GM23248 (cell line): ENCODE measurements around the gene ZDHHC14. TPM values are rescaled to one million over a fixed set of nuclear protein-coding genes. Genes with fewer than 3 reads are reported as not detected.

Experiments
- DNase-seq: peaks from one replicate; pipeline ENCODE4 v3.0.0-alpha.2; 2015
- H2AFZ ChIP-seq: fragments of 200-600 bp; sonication (generic); 2 replicates; pipeline ENCODE4 v1.6.1; 2016; ENCODE audit warnings: antibody characterized with exemption
- H3F3A ChIP-seq: fragments of 200-600 bp; sonication (generic); 2 replicates; pipeline ENCODE4 v1.6.1; 2016; ENCODE audit warnings: mild to moderate bottlenecking, antibody characterized with exemption, mixed run types; ENCODE audit not compliant: insufficient read depth
- H3K27ac ChIP-seq: fragments of 200-600 bp; sonication (generic); 2 replicates; pipeline ENCODE4 v1.5.1; 2016; ENCODE audit warnings: mild to moderate bottlenecking
- H3K27me3 ChIP-seq: fragments of 200-600 bp; sonication (generic); replicated peaks from 2 replicates; pipeline ENCODE4 v1.6.1; 2016; ENCODE audit warnings: mild to moderate bottlenecking; ENCODE audit not compliant: insufficient read depth
- H3K36me3 ChIP-seq: fragments of 200-600 bp; sonication (generic); 2 replicates; pipeline ENCODE4 v1.6.1; 2016; ENCODE audit warnings: low read depth, mild to moderate bottlenecking
- H3K4me1 ChIP-seq: fragments of 200-600 bp; sonication (generic); 2 replicates; pipeline ENCODE4 v1.6.1; 2016; ENCODE audit warnings: mild to moderate bottlenecking; ENCODE audit not compliant: insufficient read depth
- H3K4me2 ChIP-seq: fragments of 200-600 bp; sonication (generic); one replicate; pipeline ENCODE4 v1.6.1; 2016; ENCODE audit warnings: mild to moderate bottlenecking; ENCODE audit not compliant: unreplicated experiment
- H3K4me3 ChIP-seq: fragments of 200-600 bp; sonication (generic); 2 replicates; pipeline ENCODE4 v1.5.1; 2016; ENCODE audit warnings: mild to moderate bottlenecking
- H3K79me2 ChIP-seq: fragments of 200-600 bp; sonication (generic); 2 replicates; pipeline ENCODE4 v1.6.1; 2016; ENCODE audit warnings: mild to moderate bottlenecking; ENCODE audit not compliant: insufficient read depth
- H3K9ac ChIP-seq: fragments of 200-600 bp; sonication (generic); 2 replicates; pipeline ENCODE4 v1.6.1; 2016; ENCODE audit warnings: mild to moderate bottlenecking
- H3K9me2 ChIP-seq: fragments of 200-600 bp; sonication (generic); 2 replicates; pipeline ENCODE4 v1.6.1; 2016; ENCODE audit warnings: mixed run types, mild to moderate bottlenecking, moderate library complexity; ENCODE audit not compliant: insufficient read depth
- H3K9me3 ChIP-seq: fragments of 200-600 bp; sonication (generic); one replicate; pipeline ENCODE4 v1.6.1; 2017; ENCODE audit warnings: low read depth
- H4K20me1 ChIP-seq: fragments of 200-600 bp; sonication (generic); 2 replicates; pipeline ENCODE4 v1.6.0; 2016; ENCODE audit not compliant: insufficient read depth
- EZH2 ChIP-seq: fragments of 200-600 bp; sonication (generic); IDR thresholded peaks from 2 replicates; pipeline ENCODE4 v1.6.1; 2018; ENCODE audit warnings: antibody characterized with exemption, mild to moderate bottlenecking; ENCODE audit not compliant: insufficient read depth, poor library complexity, severe bottlenecking
- EZH2phosphoT487 ChIP-seq: fragments of 200-600 bp; sonication (generic); IDR thresholded peaks from 2 replicates; pipeline ENCODE4 v1.6.1; 2018; ENCODE audit warnings: antibody characterized with exemption, moderate library complexity, mild to moderate bottlenecking, low read depth; ENCODE audit not compliant: insufficient read depth
- WGBS, 2 experiments: methylation state at CpG; one replicate each; pipeline ENCODE4 v1.1.6; 2015 to 2017; ENCODE audit warnings: low lambda C conversion rate in 2 of 2, low coverage in 1 of 2; ENCODE audit errors: missing lambda C conversion rate in 2 of 2; 5-methylcytosine and 5-hydroxymethylcytosine counted together
- in situ Hi-C: fragments of 300-500 bp; cut with MboI; formaldehyde crosslinking; loops from 2 replicates; pipeline ENCODE4 v1.15.0; 2020
- polyA plus RNA-seq: library from polyadenylated mRNA; unstranded; fragments of >200 nt; fragmentation: Nextera tagmentation; extraction: Ambion mirVana; gene quantifications from 2 replicates; pipeline ENCODE4 v1.2.1, GENCODE V29; 2016
- total RNA-seq: library from RNA; depleted of rRNA; stranded (reverse); fragments of >200 nt; shearing (Covaris generic); gene quantifications from 2 replicates; pipeline ENCODE4 v1.2.3, GENCODE V29; 2014

ZDHHC14 gene
- total and polyA plus RNA-seq, 2 experiments from 2014 or later = 1.4 to 4.5 TPM

DNA sequence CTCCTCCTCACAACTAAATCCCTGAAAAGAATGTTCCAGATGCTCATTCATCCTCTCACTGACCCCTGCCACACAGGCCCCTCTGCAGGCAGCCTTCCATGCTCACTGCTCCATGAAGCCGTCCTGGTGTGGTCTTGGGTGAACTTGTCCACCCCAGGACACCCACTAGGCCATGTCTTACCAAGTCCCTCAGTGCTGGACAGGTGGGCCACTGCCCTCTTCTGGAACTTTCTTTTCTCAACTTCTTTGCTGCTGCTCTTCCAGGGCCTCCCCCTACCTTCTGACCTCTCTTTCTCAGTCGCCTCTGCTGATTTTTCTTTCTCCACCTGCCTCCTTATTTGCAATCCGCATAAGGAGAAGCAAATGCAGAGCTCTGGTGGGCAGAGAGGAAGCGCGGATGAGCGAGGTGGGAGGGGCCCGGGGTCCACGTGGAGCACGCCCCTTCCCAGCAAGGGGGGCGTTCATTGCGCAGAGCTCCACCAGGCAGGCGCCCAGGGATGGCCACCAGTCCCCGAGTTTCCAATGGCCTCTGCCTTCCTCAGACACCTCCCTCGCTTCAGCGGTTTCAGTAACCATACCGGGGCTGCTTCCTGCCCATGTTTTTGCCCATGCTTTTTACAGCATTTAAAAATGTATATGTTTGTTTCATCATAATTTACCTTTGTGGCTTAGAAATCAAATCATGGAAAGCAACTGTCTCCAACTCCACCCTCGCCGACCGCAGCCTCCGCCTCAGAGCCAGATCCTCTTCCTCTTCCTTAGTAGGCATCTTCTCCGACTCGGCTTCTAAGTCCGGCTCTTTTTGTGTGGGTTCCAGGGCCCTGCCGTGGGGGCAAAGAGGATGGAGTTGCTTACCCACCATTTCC, 129.6 kb downstream of the ZDHHC14 start:
- DNase-seq = no peak
- Histone ChIP-seq H3K79me2 (no peaks in the 10 kb centered on the region), H4K20me1 (no peaks in the 10 kb centered on the region), H3F3A (no peaks in the 10 kb centered on the region), H3K9me3 (no peaks in the 10 kb centered on the region), H3K27me3 (no peaks in the 10 kb centered on the region), H3K27ac (no peak overlapping the region), H3K4me3 (no peak overlapping the region), H3K9me2 (no peaks in the 10 kb centered on the region), H3K9ac (no peak overlapping the region), H3K4me2 (no peak overlapping the region), H3K4me1 (no peaks in the 10 kb centered on the region), H3K36me3 (no peaks in the 10 kb centered on the region), H2AFZ (no peak overlapping the region)
- 82 to 87% methylated on average over 23 to 24 of the region's 24 CpGs for WGBS, 2 experiments
- in situ Hi-C loops = no loop called here
- TF ChIP-seq EZH2 (no peak), EZH2phosphoT487 (no peak)

DNA sequence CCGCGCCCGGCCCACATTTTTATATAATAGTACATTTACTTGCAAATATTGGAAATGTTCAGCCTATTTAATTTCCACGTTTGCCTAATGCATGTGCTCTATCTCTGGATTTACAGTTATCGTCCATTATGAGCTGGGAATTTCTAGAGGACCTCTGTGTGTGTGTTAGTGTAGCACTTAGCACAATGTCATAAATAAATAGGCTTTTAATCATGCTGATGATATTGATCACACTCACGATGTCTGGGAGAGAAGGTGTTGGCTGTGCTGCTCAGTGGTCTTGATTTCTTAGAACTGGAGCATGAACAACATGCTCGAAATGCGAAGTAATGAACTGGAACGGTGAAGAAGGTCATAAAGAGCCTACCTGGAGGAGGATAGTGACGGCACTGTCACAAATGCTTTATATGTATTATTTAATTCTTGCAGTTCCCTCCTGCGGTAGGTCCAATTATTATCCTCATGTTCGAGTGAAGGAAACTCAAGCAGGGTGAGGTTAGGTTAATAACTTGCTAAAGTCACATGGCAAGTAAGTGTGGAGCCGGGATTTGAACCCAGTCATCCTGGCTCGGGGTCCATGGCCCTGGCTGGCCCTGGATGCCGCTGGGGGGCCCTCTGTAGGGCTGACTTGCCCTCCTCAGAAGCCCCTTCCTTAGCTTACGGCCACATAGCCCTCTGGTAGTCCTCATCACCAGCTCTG, 130.8 kb downstream of the ZDHHC14 start:
- WGBS, 2 experiments = 96 to 97% methylated on average over 16 of the region's 16 CpGs
- no peaks in the 10 kb centered on the region for H3K27me3 ChIP-seq

DNA sequence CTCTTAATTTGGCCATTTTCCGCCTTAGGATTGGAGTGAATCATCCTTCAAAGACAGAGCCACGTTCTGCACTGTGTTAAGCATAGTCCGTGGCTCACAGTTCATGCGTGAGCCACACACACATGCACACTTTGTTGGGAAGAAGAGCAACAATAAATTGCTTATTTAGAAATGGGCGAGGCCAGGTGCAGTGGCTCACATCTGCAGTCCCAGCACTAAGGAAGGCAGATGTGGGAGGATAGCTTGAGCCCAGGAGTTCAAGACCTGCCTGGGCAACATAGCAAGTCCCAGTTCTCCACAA, 131.3 kb downstream of the ZDHHC14 start:
- H3K4me3 ChIP-seq = no peak overlapping the region
- H3K36me3 ChIP-seq = no peaks in the 10 kb centered on the region
- 85 to 87% methylated on average over 5 of the region's 5 CpGs for WGBS, 2 experiments
- no peak overlapping the region for H3K9ac ChIP-seq
- no peaks in the 10 kb centered on the region for H4K20me1 ChIP-seq
- H2AFZ ChIP-seq = no peak overlapping the region
- no peak for DNase-seq
- no peaks in the 10 kb centered on the region for H3K4me1 ChIP-seq
- no peaks in the 10 kb centered on the region for H3F3A ChIP-seq
- no peaks in the 10 kb centered on the region for H3K79me2 ChIP-seq
- in situ Hi-C loops = no loop called here
- no peak overlapping the region for H3K4me2 ChIP-seq
- H3K9me3 ChIP-seq = no peaks in the 10 kb centered on the region
- TF ChIP-seq EZH2 (no peak), EZH2phosphoT487 (no peak)
- no peaks in the 10 kb centered on the region for H3K27me3 ChIP-seq
- H3K27ac ChIP-seq = no peak overlapping the region
- no peaks in the 10 kb centered on the region for H3K9me2 ChIP-seq

More for the DNA sequence above, 130.8 kb downstream of the ZDHHC14 start:
- Histone ChIP-seq H3K9me3 (no peaks in the 10 kb centered on the region), H3K4me3 (no peak overlapping the region), H4K20me1 (no peaks in the 10 kb centered on the region), H3K4me2 (no peak overlapping the region), H3K79me2 (no peaks in the 10 kb centered on the region), H3K9ac (no peak overlapping the region), H3F3A (no peaks in the 10 kb centered on the region), H3K4me1 (no peaks in the 10 kb centered on the region), H3K27ac (no peak overlapping the region), H2AFZ (no peak overlapping the region), H3K36me3 (no peaks in the 10 kb centered on the region), H3K9me2 (no peaks in the 10 kb centered on the region)
- DNase-seq = no peak
- in situ Hi-C loops = no loop called here
- TF ChIP-seq EZH2 (no peak), EZH2phosphoT487 (no peak)

DNA sequence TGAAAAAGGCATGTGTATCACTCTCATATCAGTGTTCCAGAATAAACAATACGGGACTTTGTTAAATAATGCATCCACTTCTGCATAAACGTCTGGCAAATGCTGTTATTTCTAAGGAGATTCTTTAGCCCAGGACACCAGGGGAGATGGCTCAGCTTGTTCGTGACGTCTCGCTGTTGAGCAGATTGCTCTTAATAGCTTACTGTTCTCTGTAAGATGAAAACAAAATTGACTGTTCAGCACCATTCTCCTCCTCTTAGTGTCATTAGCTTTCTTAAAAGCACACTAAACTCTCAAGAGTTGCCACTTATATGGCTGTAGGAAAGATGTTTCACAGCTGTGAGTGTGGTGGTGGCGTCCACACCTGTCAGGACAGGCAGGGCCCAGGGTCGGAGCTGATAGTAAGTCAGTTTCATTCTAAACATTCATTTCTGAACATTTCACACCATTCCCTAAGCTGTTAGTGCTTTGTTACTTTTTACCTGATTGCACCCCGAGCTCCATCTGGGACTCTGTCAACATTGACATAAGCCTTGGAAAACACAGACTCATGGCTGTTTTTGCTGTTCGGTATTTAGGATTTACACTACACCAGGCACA, 132.1 kb downstream of the ZDHHC14 start:
- Histone ChIP-seq H3K79me2 (no peaks in the 10 kb centered on the region), H4K20me1 (no peaks in the 10 kb centered on the region), H2AFZ (no peak overlapping the region), H3F3A (no peaks in the 10 kb centered on the region), H3K27ac (no peak overlapping the region), H3K36me3 (no peaks in the 10 kb centered on the region), H3K4me3 (no peak overlapping the region), H3K4me2 (no peak overlapping the region), H3K9me2 (no peaks in the 10 kb centered on the region), H3K9ac (no peak overlapping the region), H3K27me3 (no peaks in the 10 kb centered on the region), H3K4me1 (no peaks in the 10 kb centered on the region), H3K9me3 (no peaks in the 10 kb centered on the region)
- TF ChIP-seq EZH2phosphoT487 = no peak
- no peak for TF ChIP-seq EZH2
- WGBS, 2 experiments = 78 to 79% methylated on average over 9 of the region's 9 CpGs
- in situ Hi-C loops = no loop called here
- DNase-seq = no peak
